Thoracic aorta (tissue), 2 donors: ENCODE data around the gene TTC39B. TPM values are rescaled to one million over a fixed set of nuclear protein-coding genes. Genes with fewer than 3 reads are reported as not detected.

ENCODE experiments used
- ATAC-seq: fragments of 150-250 bp; one replicate; pipeline ENCODE4 v1.8.0; 2017; ENCODE audit warnings: low read depth; ENCODE audit not compliant: insufficient number of reproducible peaks, low FRiP score
- DNase-seq: peaks from one replicate; pipeline ENCODE4 v3.0.0-alpha.2; 2020; ENCODE audit warnings: low spot score
- H3K27ac ChIP-seq, 2 donors: fragments of 200-600 bp; sonication (generic); 1 replicate in 1 of 2; 2 replicates in 1 of 2; pipeline ENCODE4 v1.5.1; 2016; ENCODE audit warnings: mild to moderate bottlenecking in 2 of 2, moderate library complexity in 2 of 2
- H3K27me3 ChIP-seq: fragments of 200-600 bp; sonication (generic); replicated peaks from 2 replicates; pipeline ENCODE4 v1.6.0; 2016; ENCODE audit warnings: mild to moderate bottlenecking; ENCODE audit not compliant: insufficient read depth
- H3K36me3 ChIP-seq: fragments of 200-600 bp; sonication (generic); one replicate; pipeline ENCODE4 v1.5.1; 2016
- H3K4me1 ChIP-seq, 2 donors: fragments of 200-600 bp; sonication (generic); 1 replicate in 1 of 2; 2 replicates in 1 of 2; pipeline versions ENCODE4 v1.5.1 to v1.6.0; 2016; ENCODE audit warnings: low read depth in 2 of 2, mild to moderate bottlenecking in 1 of 2; ENCODE audit not compliant: control insufficient read depth in 1 of 2
- H3K4me3 ChIP-seq: fragments of 200-600 bp; sonication (generic); 2 replicates; pipeline ENCODE4 v1.5.1; 2016; ENCODE audit warnings: mild to moderate bottlenecking
- H3K9me3 ChIP-seq: fragments of 200-600 bp; sonication (generic); 2 replicates; pipeline ENCODE4 v1.5.1; 2016
- total RNA-seq, 2 donors: library from RNA; depleted of rRNA; stranded (reverse); fragments of >200 nt; gene quantifications; one replicate each; pipeline versions ENCODE4 v1.1.0 to v1.2.3, GENCODE V29; 2016
- TF ChIP-seq, protein P1 (sequence below): fragments of 200-600 bp; sonication (generic); IDR thresholded peaks from one replicate; pipeline ENCODE4 v1.5.1; 2019; ENCODE audit warnings: antibody characterized with exemption

The TTC39B gene
- total RNA-seq, 2 donors from 2014 or later = 24.2 to 46.7 TPM

DNA sequence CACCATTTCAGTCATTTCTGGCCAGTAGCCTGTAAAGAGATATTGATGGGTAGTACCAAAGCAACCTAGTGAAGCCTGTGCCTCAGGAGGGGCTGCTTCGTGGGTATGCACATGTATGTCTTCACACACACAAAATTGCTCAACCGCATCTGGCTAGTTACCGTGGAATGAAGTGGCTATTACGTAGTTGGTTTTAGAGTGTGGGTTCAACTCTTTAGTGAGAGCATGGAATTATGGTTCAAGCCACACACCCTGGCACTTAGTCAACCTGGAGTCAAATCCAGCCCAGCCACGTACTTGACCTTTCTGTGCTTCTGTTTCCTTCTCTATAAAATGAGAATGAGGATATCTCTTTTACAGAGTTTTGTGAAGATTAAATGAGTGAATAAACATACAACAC, 174.9 kb downstream of the TTC39B start:
- H3K36me3 ChIP-seq = no peaks in the 10 kb centered on the region
- no peaks in the 10 kb centered on the region for H3K27me3 ChIP-seq
- ATAC-seq (no peak), DNase-seq (no peak)
- H3K4me3 ChIP-seq = no peak overlapping the region
- H3K9me3 ChIP-seq = no peaks in the 10 kb centered on the region
- TF ChIP-seq, protein P1, sequence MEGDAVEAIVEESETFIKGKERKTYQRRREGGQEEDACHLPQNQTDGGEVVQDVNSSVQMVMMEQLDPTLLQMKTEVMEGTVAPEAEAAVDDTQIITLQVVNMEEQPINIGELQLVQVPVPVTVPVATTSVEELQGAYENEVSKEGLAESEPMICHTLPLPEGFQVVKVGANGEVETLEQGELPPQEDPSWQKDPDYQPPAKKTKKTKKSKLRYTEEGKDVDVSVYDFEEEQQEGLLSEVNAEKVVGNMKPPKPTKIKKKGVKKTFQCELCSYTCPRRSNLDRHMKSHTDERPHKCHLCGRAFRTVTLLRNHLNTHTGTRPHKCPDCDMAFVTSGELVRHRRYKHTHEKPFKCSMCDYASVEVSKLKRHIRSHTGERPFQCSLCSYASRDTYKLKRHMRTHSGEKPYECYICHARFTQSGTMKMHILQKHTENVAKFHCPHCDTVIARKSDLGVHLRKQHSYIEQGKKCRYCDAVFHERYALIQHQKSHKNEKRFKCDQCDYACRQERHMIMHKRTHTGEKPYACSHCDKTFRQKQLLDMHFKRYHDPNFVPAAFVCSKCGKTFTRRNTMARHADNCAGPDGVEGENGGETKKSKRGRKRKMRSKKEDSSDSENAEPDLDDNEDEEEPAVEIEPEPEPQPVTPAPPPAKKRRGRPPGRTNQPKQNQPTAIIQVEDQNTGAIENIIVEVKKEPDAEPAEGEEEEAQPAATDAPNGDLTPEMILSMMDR = no peak
- H3K27ac ChIP-seq = no peak overlapping the region
- no peaks in the 10 kb centered on the region for H3K4me1 ChIP-seq

DNA sequence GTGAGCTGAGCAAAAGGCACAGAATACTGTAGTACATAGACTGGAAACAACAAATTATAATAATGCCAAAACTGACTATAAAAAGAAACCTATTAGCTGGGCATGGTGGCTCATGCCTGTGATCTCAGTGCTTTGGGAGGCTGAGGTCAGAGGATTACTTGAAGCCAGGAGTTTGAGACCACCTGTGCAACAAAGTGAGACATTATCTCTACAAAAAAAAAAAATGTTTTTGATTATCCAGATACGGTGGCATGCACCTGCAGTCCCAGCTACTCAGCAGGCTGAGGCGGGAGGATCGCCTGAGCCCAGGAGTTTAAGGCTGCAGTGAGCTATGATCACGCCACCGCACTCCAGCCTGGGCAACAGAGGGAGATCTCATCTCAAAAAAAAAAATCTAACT, 175.9 kb downstream of the TTC39B start:
- no peak for DNase-seq
- Histone ChIP-seq H3K36me3 (no peaks in the 10 kb centered on the region), H3K4me1 (no peaks in the 10 kb centered on the region), H3K27ac (no peak overlapping the region), H3K4me3 (no peak overlapping the region), H3K27me3 (no peaks in the 10 kb centered on the region), H3K9me3 (no peaks in the 10 kb centered on the region)
- no peak for ATAC-seq
- TF ChIP-seq, protein P1 = no peak

DNA sequence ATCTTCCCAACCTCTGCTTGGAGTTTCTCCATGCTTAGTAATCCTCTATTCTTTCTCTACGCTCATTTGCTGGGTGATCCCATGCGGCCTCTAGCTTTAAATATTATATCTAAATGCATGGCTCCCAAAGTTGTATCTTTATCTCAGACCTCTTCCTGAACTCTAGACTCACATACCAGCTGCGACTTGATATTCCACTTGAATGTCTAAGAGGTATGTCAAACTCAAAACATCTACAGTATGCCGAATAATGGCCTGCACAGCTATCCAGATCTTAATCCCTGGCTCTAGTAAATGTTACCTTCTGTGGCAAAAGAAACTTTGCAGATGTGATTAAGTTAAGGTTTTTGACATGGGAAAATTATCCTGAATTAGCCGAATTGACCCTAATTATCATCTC, 179.2 kb downstream of the TTC39B start:
- no peaks in the 10 kb centered on the region for H3K36me3 ChIP-seq
- TF ChIP-seq, protein P1 = no peak
- DNase-seq = no peak
- no peaks in the 10 kb centered on the region for H3K27me3 ChIP-seq
- no peaks in the 10 kb centered on the region for H3K9me3 ChIP-seq
- no peaks in the 10 kb centered on the region for H3K4me1 ChIP-seq
- H3K27ac ChIP-seq = no peak overlapping the region
- no peak overlapping the region for H3K4me3 ChIP-seq
- no peak for ATAC-seq

DNA sequence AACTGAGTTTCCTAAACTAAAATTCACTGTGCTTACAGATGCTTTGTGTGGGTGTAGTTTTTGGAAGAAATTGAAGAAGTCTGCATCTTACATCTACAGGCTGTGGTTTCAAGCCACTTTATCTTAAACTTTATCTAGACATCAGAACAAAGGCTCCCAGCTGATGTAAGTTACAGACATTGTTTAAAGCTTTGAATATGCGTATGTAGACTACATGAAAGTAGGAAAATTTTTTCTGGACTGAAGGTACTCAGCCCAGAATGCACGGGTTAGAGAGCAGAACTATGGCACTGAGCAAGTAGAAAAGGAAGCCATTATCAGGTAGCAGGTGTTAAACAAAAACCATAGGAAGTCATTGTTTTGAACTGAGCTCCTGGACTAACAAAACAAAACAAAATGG, 185.4 kb downstream of the TTC39B start:
- Histone ChIP-seq H3K9me3 (no peaks in the 10 kb centered on the region), H3K27me3 (no peaks in the 10 kb centered on the region), H3K4me1 (no peaks in the 10 kb centered on the region), H3K36me3 (no peaks in the 10 kb centered on the region), H3K4me3 (no peak overlapping the region), H3K27ac (no peak overlapping the region)
- TF ChIP-seq, protein P1 = no peak
- DNase-seq (no peak), ATAC-seq (no peak)

DNA sequence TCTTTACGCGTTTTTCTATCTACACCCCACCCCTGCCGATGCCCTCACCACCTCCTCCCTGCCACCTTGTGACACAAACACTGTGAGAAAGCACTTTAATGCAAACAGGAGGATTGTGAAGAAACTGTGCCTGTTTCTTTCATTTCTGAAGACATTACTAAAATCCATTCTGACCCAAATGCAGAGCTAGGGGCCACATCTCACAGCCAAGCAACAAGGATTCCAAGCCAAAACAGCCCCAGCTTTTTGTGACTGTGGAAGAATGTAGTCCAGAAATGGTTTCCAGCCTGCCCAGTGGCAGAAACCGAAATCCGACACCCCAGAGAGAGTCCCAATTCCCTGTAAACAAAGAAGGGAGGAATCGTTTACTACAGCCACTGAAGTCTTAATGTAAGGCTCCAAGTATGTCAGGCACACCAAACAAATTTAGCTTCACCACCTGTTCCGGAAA, 190.9 kb downstream of the TTC39B start:
- H3K4me1 ChIP-seq = no peaks in the 10 kb centered on the region
- no peaks in the 10 kb centered on the region for H3K27me3 ChIP-seq
- ATAC-seq (no peak), DNase-seq (no peak)
- H3K4me3 ChIP-seq = no peak overlapping the region
- TF ChIP-seq, protein P1 = no peak
- H3K27ac ChIP-seq = no peak overlapping the region
- no peaks in the 10 kb centered on the region for H3K36me3 ChIP-seq
- no peaks in the 10 kb centered on the region for H3K9me3 ChIP-seq
